AG04449 (cell line): Measurements from ENCODE around the gene MMP3.
A peak's percentile ranks its signal among the peaks of the same experiment; 100 is the strongest.

Experiments
- CTCF ChIA-PET: fragments of 350-600 bp; formaldehyde crosslinking; extraction: SDS; loops from one replicate; lab custom pipeline; 2021; ENCODE audit warnings: antibody characterized with exemption; lab: Yijun Ruan, JAX
- POLR2A ChIA-PET: fragments of 400-600, 350-600 bp; formaldehyde crosslinking; extraction: SDS; loops from one replicate; lab custom pipeline; 2020; ENCODE audit warnings: antibody characterized with exemption, inconsistent platforms; lab: Yijun Ruan, JAX
- DNase-seq: peaks from one replicate; pipeline ENCODE4 v3.0.0-alpha.2; 2010; ENCODE audit warnings: low read depth, low spot score
- H3K4me3 ChIP-seq: 2 replicates; pipeline ENCODE4 v1.5.1; 2011; ENCODE audit warnings: low read depth, mild to moderate bottlenecking, control low read depth, low read length
- CTCF ChIP-seq: IDR thresholded peaks from one replicate; pipeline ENCODE4 v1.5.1; 2011; ENCODE audit warnings: mild to moderate bottlenecking, moderate library complexity, low read length, control low read depth, inconsistent platforms; ENCODE audit not compliant: insufficient read depth; ENCODE audit errors: missing control alignments

MMP3 gene

GRCh38 chr11:102800767-102801166, 42.6 kb downstream of the MMP3 start:
- TF ChIP-seq CTCF, result no peak
- CTCF ChIA-PET, result interaction anchor here (0.7 to 2.2 kb wide), 3 partner anchors 10 to 254 kb away, joined by 3 to 12 read pairs (median 4); no protein-coding TSS in a partner anchor
- H3K4me3 ChIP-seq, result no peak overlapping the region
- POLR2A ChIA-PET, result no interaction called here
- DNase-seq, result no peak

- ChIA-PET CTCF (interaction anchor here (0.7 to 1.2 kb wide), 2 partner anchors 9 to 255 kb away, joined by 3 to 4 read pairs; no protein-coding TSS in a partner anchor), POLR2A (no interaction called here)
- TF ChIP-seq CTCF, result no peak
- no peak overlapping the region for H3K4me3 ChIP-seq
- no peak for DNase-seq
These were observed 43.6 kb downstream of the MMP3 start for GRCh38 chr11:102799681-102800340.

GRCh38 chr11:102798012-102798746, 45.2 kb downstream of the MMP3 start, which contains the start of gene MMP1:
Gene MMP1 (minus strand): TSS chr11:102798160. CDS start chr11:102798092, 68 bp downstream.
- DNase-seq, result no peak
- CTCF ChIA-PET, result interaction anchor here (0.9 to 1.3 kb wide), 5 partner anchors 10 to 143 kb away, joined by 3 to 5 read pairs (median 3); no protein-coding TSS in a partner anchor
- no peak within 1 kb of the TSS for H3K4me3 ChIP-seq
- POLR2A ChIA-PET, result no interaction called here
- no peak for TF ChIP-seq CTCF

GRCh38 chr11:102794382-102794781, 49.0 kb downstream of the MMP3 start:
- POLR2A ChIA-PET, result no interaction called here
- CTCF ChIA-PET, result interaction anchor here (0.6 to 3.3 kb wide), 7 partner anchors 12 to 147 kb away, joined by 4 to 21 read pairs (median 4); no protein-coding TSS in a partner anchor

GRCh38 chr11:102793677-102794290, 49.6 kb downstream of the MMP3 start:
- no peak overlapping the region for H3K4me3 ChIP-seq

More at GRCh38 chr11:102794382-102794781, 49.0 kb downstream of the MMP3 start:
- no peak for DNase-seq
- H3K4me3 ChIP-seq, result no peak overlapping the region
- peak; percentile 41 for TF ChIP-seq CTCF

More at GRCh38 chr11:102793677-102794290, 49.6 kb downstream of the MMP3 start:
- TF ChIP-seq CTCF, result no peak
- DNase-seq, result no peak
- POLR2A ChIA-PET, result interaction anchor here (1.1 kb wide), 1 partner anchor 9 kb away, joined by 4 read pairs; no protein-coding TSS in a partner anchor
- CTCF ChIA-PET, result interaction anchor here (0.8 to 4.2 kb wide), 7 partner anchors 9 to 148 kb away, joined by 3 to 27 read pairs (median 5); partner anchors contain the start of gene MMP10
